HG03135 (cell line): Measurements from ENCODE around the gene ITGB1BP1.

Source experiments
- ATAC-seq: cut with Tn5 transposase; IDR thresholded peaks from one replicate; pipeline ENCODE4 v1.9.1; 2021; ENCODE audit warnings: mild to moderate bottlenecking, moderate library complexity; ENCODE audit not compliant: unreplicated experiment

Gene ITGB1BP1, protein sequence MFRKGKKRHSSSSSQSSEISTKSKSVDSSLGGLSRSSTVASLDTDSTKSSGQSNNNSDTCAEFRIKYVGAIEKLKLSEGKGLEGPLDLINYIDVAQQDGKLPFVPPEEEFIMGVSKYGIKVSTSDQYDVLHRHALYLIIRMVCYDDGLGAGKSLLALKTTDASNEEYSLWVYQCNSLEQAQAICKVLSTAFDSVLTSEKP

DNA sequence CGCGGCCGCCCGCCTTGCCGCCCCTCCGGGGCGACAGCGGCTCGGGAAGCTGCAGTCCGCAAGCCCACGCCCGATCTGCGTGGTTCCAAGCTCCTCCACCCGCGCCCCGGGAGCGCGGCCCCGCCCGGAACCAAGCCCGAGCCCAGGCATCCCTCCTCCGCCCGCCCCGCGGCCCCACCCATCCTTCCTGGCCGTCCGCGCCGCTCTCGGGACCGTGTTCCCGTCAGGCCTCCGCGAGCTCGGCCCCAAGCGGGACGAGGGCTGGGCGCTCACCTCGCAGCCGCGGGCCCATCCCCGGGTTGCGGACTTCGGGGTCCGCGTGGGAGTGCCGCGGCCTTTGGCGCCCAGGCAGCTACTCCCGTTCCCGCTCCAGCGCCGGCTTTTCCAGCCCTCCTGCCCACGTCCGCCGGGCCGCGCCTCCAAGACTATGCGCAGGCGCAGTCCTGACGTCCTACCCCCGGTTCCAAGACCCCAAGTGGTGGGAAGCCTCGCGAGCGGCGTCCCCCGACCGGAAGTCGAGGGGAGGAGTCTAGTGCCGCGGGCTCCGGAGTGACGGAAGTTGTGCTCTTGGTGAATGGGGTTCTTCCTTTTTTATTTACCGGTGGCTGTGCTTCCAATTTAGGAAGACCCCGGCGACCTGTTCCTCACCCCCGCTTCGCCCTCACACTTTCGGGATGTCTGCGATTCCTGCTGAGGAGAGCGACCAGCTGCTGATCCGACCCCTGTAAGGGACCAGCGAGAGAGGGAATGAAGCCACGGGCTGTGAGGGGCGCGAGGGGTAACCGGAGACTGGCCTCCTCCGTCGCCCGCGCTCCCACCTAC, at the start of gene ITGB1BP1, which contains the start of gene CPSF3:
Gene ITGB1BP1, minus strand, starts transcription at position 429 of the 822 bp plus-strand sequence. CDS start 4,831 bp downstream, outside the sequence.
Gene CPSF3, plus strand, starts transcription at position 555 of the 822 bp plus-strand sequence. Its CDS starts 120 bp downstream, at position 675.
- ATAC-seq, result peak; percentile 86

DNA sequence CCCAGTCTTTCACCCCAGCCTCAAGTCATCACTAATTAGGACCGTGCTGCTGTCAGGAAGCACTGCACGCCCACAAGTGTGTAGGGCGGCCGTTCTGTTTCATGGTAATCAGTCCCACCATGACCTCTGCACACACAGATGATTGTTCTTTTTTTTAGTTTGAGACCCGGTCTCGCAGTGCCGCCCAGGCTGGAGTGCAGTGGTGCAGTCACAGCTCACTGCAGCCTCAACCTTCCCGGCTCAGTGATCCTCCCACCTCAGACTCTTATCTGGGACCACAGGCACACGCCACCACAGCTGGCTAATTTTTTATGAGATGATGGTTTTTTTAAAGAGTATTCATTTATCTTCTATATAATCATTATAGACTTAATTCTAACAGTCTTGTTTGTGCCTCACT, 49.2 kb upstream of the ITGB1BP1 start:
- no peak for ATAC-seq

DNA sequence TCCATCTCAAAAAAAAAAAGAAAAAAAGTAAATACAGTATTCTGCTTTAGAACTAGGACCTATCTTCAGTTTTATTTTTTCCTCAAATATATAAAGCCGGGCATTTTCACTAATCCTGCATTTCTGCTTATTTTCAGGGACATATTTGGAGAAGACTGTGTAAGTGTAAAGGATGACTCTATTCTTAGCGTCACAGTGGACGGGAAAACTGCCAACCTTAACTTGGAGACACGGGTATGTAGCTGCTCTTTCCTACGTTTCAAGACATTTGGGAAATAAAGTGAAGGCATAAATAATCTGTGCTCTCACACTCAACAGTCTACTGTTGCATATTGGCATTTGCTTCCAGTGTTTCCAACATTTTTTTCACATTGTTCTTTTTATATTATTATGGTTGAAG, 47.9 kb upstream of the ITGB1BP1 start:
- no peak for ATAC-seq

DNA sequence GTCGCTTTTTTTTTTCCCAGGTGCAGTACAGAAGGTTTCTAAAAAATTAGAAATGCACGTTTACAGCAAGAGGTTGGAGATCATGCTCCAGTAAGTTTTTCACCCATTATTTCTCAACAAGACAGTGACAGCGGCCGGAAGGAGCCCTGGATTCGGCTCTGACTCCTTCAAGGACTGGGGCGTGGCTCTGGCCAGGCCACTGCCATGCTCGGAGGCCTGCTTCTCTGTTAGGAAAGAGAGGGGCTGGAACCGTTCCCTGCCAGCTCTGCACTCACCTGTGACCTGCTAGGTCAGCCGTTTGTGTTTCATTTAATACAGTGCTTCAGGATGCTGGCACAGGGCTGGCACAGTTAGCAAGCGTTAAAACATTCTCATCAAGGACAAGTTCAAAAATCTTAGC, 44.4 kb upstream of the ITGB1BP1 start:
- ATAC-seq, result no peak

DNA sequence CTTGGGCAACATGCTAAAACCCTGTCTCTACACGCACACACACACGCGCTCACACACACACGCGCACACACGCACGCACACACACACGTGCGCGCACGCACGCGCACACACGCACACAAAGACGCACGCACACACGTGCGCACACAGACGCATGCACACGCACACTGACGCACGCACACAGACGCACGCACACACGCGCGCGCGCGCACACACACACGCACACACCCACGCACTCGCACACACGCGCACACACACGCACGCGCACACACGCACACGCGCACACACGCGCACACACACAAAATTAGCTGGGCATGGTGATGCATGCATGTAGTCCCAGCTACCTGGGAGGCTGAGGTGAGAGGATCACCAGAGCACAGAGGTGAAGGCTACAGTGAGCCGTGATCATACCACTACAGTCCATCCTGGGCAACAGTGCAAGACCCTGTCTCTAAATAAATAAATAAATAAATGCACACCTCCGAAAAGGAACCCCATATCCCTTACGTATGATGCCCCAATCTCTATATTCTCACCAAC, 42.9 kb upstream of the ITGB1BP1 start:
- no peak for ATAC-seq

DNA sequence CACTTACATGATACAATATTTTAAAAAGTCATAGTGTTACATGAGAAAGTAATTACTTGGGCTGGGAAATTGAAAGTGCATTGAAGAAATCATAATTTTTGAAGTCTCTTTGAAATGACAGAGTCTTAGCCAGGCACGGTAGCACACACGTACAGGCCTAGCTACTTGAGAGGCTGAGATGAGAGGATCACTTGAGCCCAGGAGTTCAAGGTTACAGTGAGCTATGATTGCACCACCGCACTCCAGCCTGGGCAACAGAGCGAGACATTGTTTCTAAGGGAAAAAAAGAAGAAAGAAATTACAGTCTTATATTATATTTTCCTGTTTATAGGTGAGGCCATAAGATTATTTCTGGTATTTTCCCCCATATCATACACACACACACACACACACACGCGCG, 41.8 kb upstream of the ITGB1BP1 start:
- no peak for ATAC-seq

DNA sequence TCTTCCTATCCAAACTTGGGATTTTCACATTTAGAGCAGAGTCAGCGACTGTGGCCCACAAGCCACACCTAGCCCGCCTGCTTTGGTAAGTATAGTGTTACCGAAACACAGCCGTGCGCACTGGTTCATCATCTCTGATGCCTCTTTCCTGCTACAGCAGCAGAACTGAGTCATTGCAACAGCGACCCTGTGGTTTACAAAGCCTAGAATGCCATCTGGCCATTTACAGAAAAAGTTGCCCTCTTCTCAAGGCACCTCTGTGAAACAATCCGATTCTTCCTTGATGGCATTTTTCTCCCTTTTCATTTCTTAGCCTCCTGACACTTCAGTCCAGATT, 40.3 kb upstream of the ITGB1BP1 start:
- no peak for ATAC-seq

DNA sequence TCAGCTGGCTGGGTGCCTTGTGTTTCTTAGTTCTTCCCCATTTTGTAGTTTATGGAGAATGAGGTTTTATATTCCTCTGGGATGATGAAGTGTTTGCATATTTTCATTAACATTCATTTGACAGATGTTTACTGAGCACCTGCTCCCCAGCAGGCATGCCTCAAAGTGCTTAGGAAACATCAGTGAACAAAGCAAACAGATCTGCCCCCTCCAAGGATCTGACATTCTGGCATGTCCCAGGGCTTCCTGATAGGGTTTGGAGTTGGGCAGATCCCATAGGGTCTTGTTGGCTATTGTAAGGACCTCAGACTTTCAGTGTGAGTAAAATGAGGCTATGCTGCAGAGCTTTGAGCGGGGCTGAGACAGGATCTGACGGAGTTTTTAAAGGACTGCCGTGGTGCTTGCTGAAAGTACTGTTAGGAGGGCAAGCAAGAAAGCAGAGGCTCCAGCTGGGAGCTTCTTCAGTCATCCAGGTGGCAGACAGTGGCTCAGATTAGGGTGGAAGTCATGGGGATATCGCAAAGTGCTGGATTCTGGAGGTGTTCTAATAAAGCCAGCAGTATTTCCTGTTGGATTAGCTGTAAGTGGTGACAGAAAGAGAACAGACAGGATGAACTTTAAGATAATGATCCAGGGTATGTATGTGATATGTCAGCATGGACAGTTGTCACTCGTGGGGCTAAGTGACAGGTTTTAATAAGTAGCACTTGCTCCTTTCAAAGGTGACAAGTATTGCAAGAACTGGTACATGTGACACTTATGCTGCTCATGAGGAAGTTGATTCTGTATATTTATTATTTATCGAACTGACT, 39.8 kb upstream of the ITGB1BP1 start:
- no peak for ATAC-seq

DNA sequence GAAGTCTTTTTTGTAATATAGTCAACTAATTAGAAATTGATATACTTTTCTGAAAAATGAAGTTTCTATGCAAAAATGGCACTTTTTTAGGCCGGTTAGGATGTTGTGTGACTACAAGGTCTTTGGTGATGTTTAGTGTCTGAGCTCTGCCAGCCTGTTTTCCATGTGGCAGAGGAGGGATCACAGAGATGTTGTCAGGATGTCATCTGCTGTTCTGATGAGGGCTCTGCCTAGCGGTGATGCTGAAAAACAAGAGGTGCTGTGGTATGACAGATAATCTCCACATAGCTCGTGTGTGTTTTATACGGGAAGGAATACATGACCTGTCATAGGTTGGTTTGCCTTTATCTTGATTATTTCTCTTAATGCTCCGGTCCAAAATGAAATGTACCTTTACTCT, 39.0 kb upstream of the ITGB1BP1 start:
- no peak for ATAC-seq

DNA sequence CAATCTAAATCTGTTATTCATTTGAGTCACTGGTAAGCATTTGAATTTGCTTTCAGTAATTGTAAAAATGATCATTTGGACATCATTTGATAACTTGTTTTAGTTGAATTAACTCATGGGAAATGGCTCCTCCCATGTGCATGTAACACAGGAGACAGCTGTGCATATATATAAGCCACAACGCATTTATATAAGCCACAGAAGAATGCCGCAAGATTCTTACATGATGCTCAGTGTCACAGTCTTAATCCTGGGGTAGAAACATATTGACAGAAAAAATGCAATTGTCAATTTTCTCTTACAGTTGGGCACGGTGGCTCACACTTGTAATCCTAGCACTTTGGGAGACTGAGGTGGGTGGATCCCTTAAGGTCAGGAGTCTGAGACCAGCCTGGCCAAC, 37.8 kb upstream of the ITGB1BP1 start:
- no peak for ATAC-seq

DNA sequence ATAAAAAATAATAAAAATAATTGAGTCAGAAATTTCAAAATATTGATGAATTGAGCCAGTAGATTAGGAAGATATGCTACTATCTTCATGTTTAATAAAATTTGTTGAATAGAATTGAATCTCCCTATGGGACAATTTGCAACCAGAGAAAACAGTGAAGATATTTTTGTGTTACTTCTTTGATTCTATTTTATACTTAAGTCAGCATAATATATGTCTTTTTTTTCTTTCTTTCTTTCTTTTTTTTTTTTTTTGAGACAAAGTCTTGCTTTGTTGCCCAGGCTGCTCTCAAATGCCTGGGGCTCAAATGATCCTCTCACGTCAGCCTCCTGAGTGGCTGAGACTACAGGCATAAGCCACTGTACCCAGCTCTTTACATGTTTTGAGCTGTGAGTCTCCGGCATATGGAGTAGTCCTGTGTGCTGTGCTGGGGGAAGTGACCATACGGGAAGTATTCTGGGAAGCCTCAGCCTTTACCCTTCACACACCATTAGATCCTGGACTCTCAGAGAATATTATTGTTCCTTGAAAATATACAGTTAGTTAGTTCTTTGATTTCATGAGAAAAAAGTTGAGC, 37.2 kb upstream of the ITGB1BP1 start:
- no peak for ATAC-seq

DNA sequence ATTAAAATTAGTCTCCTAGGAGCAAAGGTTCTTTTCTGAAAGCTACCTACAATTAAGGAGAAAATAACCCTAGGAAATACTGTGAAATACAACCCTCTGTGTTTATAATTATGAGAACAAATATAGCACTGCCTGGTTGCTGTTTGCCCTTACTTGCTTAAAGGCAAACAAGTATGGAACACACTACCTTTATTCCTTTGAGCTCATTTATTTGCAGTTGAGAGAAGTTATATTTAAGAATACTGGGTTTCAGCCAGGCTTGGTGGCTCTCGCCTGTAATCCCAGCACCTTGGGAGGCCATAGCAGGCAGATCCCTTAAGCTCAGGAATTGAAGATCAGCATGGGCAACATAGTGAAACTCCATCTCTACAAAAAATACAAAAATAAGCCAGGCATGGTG, 27.9 kb upstream of the ITGB1BP1 start:
- no peak for ATAC-seq

DNA sequence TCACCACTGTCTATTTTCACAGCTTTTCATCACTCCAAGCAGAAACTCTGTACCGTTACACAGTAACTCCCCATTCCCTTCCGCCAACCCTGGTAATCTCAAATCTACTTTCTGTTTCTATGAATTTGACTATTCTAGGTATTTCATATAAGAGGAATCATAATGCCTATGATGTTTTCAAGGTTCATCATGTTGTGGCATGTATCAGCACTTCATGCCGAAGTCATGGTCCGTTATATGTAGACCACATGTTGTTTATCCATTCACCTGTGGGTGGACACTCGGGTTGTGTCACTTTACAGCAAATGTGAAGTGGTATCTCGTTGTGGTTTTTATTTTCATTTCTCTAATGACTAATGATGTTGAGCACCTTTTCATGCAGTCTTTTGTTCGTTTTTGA, 21.8 kb upstream of the ITGB1BP1 start:
- ATAC-seq, result no peak

DNA sequence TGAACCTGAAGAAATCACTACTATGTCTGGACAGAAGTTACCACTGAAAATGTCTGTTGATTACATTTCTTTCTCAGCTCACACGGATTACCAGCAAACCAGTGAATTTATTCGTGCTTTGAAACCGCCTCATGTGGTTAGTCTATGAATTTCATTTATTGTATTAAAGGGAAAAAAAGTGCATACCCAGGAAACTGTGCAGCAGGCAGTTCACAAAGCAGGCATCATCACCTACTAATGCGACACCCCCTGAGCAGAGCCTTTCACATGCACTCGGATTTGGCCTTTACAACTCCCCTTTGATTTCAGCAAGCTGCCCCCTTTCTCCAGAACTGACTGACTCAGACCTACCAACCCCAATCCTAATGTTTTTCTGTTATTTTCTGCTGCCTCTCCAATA, 20.2 kb upstream of the ITGB1BP1 start:
- no peak for ATAC-seq

DNA sequence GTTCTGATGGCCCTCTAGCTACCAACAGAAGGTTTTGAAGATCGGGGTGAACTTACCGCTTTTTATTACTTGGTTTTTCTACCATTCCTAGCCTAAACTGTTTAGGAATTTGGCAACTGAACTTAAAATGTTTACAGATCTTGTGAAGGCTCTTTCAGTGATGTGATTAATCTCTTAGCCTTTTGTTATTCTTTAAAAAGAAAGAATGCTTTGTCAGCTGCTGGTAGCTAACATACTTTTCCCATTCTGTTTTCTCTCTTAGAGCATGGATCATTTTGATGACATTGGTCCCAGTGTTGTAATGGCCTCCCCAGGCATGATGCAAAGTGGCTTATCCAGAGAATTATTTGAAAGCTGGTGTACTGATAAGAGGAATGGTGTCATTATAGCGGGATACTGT, 18.2 kb upstream of the ITGB1BP1 start:
- ATAC-seq, result no peak

DNA sequence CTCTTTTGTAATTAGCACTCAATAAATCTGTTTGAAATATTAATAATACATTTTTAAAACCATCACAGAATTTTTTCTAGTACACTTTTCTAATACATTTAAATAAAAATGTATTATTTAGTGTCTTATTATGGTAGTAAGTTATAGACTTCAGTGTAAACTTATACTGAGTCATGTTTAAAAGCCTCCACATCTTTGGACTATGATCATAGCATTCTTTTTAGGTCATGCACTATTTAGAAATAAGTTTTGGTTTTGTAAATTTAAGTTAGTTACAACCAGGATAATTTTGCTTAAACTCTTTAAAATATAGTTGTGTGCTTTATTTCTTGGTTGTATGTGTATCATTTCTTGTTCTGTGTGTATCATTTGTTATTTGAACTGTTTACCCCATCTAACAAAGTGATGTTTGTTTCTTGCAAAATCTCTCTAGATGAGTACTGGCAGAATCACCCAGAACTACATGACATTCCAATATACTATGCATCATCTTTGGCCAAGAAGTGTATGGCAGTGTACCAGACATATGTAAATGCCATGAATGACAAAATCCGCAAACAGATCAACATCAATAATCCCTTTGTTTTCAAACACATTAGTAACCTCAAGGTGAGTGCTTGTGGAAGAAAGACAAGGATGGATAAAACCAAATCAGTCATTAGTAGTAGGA, 16.9 kb upstream of the ITGB1BP1 start:
- ATAC-seq, result no peak

DNA sequence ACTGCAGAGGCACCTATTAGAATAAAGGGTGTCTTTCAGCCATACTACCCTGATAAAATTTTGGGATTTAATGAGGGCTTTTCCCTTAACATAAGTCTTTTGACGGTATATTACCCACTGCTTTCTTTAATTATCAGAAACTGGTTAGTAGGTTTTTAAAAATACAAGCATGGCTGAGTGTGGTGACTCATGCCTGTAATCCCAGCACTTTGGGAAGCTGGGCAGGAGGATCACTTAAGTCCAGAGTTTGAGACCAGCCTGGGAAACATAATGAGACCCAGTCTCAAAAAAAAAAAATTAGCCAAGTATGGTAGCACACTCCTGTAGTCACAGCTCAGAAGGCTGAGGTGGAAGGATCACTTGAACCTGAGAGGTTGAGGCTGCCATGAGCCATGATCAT, 16.2 kb upstream of the ITGB1BP1 start:
- no peak for ATAC-seq

DNA sequence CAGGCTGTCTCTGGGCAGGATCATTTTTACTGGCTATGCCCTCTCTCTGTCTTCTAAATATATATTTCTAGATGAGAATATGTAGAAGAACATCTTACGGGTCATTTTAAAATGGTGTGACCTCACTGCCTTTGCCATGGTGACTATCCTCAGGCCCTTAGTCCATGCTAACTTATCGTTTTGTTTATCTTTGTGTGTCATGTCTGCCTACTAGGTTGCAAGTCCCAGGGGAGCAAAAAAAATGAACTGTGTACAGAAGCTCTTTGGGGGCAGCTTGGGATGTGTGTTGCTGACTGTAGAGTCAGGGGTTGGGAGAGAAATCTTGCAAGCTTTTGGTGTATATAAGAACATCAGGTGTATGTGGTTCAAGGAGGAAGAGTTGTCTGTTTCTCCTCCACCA, 11.2 kb upstream of the ITGB1BP1 start:
- ATAC-seq, result no peak

DNA sequence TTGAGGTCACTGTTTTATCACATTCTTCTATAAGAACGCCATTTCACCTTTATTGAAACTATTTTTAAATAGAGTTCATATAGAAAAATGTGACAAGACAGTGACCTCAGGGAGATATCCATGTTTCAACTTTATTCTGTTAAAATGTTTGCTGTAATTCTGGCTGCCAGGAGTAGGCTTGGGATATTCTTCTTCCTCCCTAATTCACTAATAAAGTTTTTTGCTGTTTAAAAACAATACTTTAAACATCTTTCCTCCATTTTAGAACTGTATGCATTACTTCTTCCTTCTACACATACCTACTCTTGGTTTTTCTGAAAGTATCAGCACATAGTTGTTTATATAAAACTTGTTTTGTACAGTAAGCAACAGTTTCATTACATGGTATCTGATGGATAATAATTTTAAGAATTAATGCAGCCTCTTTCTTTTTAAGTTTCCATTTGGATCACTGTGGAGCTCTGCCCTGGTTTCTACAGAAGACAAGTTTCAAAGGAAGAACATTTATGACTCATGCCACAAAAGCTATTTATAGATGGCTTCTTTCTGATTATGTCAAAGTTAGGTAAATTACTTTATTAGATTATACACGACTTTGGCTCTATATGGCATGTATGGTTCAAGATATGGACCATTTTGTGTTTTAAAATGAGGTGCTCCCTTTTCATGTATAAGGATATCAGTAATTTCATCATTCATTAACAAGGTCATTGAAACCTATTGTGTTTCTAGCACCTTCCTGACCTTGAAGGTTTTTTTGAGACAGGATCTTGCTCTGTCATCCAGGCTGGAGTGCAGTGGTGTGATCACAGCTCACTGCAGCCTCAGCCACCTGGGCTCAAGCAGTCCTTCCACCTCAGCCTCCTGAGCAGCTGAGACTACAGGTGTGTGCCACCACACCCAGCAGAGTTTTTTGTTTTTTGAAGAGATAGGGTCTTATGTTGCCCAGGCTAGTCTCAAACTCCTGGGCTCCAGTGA, 7.3 kb upstream of the ITGB1BP1 start:
- ATAC-seq, result no peak
